GM18873 (cell line): Measurements from ENCODE around the gene DRICH1.
"Not testable (repeated sequence)": the region's sequence is repeated elsewhere in the genome, so short reads cannot be mapped to it uniquely, and the experiment has no call there.

Source experiments
- ATAC-seq: cut with Tn5 transposase; IDR thresholded peaks from one replicate; pipeline ENCODE4 v1.9.1; 2021; ENCODE audit warnings: mild to moderate bottlenecking, moderate library complexity, moderate number of reproducible peaks; ENCODE audit not compliant: unreplicated experiment, low FRiP score

DRICH1 gene

DNA sequence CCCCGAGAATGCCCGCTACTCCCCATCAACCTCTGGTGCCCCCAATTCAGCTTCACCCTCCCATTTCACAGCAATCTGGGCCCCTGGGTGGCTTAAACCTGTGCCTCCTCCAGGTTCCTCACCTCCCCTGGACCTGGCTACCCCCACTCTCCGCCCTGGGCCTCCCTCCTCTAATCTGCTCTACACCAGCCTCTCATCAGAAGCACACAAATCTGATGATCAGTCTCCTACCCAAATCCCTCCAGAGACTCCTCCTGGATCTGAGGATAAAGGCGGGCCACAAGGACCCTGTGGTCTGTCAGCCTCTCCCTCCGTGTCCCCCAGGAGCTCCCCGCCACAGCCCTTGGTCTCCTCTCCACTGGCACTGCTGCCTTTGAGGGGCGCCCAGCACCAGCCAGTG is 28.9 kb downstream of the DRICH1 start:
- ATAC-seq: no peak

DNA sequence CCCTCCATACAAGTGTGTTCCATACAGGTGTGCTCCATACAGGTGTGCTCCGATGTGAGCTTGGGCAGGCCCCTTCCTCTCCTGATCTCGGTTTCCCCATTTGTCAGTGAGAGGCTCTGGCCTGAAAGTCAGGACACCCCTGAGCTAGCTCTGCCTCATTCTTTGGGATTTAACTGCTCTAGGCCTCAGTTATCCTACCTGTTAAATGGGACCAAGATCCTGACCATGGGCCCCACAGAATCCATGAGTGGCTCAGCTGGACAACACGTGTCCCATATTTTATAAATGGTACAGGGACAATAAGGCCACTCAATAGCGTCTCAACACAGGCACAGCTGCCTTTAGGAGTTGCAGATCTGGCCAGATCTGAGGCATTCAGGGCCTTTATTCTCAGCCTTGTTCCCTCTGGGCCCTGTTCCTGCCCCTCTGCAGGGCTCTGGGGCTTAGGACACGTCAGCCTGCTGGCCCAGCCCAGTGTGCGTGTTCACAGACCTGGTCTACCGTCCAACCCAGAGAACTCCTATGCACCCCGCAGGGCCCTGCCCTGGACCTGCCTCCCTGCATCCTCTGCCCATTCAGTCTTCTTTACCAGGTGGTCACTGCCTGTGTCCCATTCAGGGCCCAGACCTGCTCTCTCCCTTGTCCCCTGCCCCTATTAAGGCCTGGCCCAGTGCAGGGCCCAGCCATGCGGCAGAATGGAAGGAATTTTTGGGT is 33.2 kb downstream of the DRICH1 start:
- no peak for ATAC-seq

DNA sequence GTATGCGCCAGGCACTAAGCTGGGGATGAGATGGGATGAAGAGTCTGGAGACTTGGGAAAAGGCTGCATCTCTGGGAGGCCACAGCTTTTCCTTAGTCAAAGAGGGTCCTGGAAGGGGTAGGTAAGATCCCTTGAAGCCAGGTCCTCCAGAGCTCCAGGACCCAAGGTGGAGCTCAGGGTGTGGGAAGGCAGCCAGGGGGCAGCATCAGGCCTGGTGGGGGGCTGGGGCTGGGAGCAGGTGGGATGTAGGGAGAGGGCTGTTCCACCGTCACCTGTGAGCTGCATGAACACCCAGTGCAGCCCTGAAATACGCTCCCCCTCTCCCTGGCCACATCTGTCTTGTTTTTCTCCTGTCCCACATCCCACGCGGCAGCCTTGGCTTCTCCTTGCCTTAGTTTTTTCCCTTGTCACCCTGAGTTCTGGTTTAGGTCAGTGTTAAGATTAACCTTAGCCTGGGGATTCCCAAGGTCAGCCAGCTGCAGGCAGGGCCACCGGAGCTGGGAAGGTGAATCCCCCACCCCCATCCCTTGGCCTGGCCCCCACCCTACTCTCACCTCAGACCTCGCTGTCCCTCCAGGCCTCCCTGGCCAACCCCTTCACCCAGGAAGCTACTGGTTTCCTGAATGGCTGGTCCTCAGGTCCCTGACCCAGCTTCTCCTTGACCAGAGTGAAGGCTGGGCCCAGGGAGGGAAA is 34.4 kb downstream of the DRICH1 start:
- not testable (repeated sequence) for ATAC-seq

- ATAC-seq: not testable (repeated sequence)
These were observed 36.2 kb downstream of the DRICH1 start for GRCh38 chr22:23595904-23596303.

DNA sequence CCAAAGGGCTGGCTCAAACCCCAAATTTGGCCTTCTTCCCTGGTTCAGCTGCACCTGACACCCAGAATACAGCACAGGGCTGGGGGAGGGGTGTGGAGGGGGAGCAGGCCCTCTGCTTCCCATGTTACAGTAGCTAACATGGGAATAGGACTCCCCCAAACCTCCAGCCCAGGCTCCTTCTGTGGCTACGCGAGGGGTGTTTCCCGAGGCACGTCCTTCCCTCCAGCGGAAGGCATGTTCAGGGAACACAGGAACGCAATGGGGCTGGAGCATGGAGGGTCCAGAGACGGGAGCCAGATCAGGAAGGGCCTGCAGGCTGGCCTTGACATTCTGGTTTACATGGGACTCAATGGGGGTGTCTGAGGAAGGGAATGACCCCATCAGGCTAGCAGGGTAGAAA is 40.3 kb downstream of the DRICH1 start:
- ATAC-seq: no peak

DNA sequence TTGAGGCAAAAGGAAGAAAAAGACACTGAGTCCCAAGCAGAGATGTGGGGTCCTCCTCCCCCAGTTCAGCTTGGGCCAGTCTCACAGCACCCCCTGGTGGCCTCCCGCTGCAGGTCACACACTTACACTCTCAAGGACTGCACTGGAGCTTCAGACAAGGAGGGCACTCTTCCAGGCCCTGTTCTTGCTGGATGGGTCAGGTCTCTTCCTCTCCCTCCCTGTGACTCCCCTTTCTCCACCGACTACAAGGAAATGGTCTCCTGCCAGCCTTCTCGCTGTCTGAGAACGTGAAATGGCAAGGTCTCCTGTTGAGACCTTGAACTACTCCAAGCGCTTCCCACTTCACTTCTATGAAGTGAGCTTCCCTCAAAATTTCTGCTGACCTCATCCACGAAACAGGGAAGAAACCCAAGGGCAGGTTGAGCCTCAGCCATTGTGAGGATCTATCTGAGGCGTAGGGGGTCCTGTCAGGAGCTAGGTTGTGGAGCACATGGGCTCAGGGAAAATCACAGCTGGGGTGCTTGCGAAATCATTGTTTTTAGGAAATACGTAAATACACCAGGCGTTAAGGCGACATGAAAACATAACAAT is 40.8 kb downstream of the DRICH1 start:
- no peak for ATAC-seq

- ATAC-seq: no peak
These were observed 48.3 kb downstream of the DRICH1 start for GRCh38 chr22:23583836-23584235.

- ATAC-seq: no peak
These were observed 49.0 kb downstream of the DRICH1 start for GRCh38 chr22:23583153-23583552.

GRCh38 chr22:23581260-23581650 is 50.9 kb downstream of the DRICH1 start:
- no peak for ATAC-seq

DNA sequence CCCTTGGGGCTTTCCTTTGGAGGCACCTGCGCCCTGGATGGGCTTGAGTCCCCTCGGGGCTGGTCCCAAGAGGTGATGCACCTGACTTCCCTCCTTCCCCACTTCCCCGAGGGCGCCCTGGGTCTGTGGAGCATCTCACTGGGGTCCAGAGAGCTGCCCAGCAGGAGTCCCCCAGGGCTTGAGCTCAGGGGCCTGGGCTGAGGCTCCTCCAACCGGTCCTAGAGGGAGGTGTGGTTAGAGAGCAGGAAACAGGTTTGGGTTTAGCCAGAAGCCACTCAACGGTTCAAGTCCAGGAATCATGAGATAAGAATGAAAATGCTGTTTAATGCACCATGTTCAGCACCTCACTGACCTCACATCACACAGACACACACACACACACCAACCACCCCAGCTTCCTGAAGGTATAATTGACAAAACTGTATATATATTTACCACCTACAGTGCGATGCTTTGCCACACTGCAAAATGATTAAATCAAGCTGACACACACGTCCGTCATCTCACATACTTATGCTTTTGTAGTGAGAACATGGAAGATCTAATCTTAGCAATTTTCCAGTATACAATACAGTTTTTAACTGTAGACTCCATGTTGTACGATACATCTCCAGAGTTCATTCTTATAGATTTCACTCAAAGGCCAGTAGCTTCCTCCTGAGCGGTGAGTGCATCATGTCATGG is 51.4 kb downstream of the DRICH1 start:
- ATAC-seq: no peak

DNA sequence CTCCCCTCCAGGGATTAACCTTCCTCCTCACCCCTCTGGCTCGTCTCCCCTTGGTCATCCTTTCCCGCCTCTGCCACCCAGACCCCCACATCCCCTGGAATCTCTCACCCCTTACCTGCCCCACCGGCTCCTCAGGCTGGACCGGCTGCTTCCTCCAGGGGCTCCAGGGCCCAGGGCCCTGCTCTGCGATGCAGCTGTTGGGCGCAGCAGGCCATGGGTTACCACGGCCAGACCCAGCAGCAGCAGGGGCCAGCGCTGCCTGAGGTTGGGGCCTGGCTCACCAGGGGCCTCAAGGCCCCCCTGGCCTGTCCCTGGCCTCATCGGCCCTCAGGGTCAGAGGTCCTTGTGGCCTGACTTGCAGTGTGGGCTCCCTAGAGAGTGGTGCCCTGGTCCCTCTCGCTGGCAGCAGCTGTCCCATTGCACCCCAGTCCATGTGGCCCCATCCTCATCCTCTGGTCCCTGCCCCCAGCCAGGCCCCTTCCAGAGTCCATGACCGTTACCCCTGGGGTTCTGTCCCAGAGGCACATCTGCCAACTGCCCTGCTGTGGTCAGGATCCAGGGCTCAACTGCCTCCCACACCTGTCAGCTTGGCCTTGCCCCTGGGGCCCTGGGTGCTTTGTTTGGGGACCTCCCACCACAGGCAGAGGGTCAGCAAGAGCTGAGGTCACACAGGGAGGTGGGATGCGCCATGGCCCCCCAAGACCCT is 52.1 kb downstream of the DRICH1 start, which contains the start of gene IGLL1:
Gene IGLL1 (minus strand): TSS at position 421 of the 706 bp plus-strand sequence. CDS start 100 bp downstream, at position 321.
- no peak for ATAC-seq

GRCh38 chr22:23579280-23579679 is 52.8 kb downstream of the DRICH1 start:
- no peak for ATAC-seq

DNA sequence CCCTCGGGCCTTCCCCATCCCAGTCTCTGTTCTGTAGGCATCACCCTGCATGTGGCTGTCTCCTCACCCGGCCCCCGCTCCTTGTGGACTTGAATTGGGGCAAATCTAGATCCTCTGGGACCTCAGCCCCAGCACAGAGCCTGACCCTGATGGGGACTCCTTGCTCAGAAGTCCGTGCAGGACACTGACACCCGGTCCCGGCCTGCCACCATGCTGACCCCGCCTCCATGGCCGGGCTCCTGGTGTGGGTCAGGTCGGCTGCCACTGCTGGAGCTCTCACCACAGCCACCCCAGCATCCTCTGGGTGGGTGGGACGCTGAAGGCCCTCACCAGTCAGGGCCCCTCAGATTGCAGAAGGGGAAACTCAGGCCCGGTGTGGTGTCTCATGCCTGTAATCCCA is 53.8 kb downstream of the DRICH1 start:
- ATAC-seq: no peak

GRCh38 chr22:23576681-23577080 is 55.4 kb downstream of the DRICH1 start:
- no peak for ATAC-seq

GRCh38 chr22:23575601-23576000 is 56.5 kb downstream of the DRICH1 start:
- no peak for ATAC-seq

DNA sequence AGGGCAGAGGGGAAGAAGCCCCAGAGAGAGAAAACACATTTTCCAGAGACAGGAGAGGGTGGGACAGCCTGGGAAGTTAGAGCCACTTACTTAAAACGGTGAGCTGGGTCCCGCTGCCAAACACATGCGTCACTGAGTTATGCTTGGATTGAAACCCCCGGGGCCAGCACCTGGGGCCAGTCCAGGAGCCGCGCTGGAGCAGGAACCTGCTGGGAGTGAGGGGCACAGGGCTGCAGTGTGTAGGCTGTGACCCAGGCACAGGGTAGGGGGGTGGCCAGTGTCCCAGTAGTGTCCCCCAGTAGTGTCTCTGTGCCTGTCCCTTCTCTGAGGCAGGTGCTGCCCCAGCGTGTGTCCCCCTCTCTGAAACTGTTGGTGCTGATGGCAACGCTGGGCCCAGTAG is 57.2 kb downstream of the DRICH1 start:
- ATAC-seq: no peak

DNA sequence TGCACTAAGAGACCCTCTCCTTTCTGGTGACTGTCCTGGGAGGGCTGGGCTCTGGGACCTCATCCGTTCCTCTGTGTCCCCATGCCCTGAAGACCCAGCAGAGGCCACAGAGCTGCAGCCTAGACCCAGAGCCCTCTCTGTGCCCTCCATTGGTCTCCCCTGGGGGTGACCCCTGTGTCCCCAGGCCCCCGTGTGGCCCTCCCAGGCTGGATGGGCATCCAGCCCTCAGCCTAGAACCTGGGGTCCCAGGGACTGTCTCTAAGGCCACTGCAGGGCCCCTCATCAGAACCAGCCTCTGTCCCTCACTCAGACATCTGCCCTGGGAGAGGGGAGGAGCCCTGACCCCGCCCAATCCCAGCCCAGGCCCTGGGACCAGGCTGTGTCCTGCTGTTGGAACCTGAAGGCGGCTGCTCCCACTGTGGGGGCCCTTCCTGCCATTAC is 57.7 kb downstream of the DRICH1 start:
- no peak for ATAC-seq

DNA sequence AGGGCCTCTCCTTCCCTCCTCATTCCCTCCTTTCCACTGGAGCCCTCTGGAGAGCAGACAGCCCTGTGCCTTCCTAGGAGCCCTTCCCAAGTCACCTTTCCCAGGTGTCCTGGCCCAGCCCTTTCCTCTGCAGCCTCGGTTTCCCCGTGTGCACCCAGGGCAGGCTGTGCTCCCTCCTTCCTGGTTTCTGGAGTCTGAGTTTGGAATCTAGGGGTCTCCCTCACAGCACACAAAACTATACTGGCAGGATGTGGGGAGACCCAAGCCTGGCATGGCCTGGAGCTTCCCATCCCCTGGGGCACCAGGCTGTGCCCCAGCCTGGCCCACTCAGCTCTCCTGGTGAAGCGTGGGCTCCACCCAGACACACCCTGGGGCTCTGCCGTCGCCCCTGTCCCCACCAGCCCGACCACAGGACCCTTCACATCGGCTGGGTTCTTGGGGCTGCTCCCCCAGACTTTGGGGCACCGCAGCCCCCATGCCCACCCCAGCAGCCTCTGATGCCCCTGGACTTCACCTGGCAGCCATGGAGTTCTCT is 58.4 kb downstream of the DRICH1 start:
- not testable (repeated sequence) for ATAC-seq

DNA sequence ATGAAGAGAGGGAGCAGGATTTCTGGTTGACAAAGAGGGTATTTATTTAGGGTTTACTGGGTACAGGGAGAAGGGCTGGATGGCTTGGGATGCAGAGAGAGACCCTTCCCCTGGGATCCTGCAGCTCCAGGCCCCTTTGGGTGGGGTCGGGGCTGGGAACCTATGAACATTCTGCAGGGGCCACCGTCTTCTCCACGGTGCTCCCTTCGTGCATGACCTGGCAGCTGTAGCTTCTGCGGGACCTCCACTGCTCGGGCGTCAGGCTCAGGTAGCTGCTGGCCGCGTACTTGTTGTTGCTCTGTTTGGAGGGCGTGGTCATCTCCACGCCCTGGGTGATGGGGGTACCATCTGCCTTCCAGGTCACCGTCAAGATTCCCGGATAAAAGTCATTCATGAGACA is 59.0 kb downstream of the DRICH1 start:
- ATAC-seq: not testable (repeated sequence)

- ATAC-seq: no peak
These were observed 60.6 kb downstream of the DRICH1 start for GRCh38 chr22:23571486-23571885.
